Endothelial cell (in vitro differentiated cells): ENCODE results near the gene ERO1A. TPM values are rescaled to one million over a fixed set of nuclear protein-coding genes. Genes with fewer than 3 reads are reported as not detected.

ENCODE experiments used
- DNase-seq: peaks from one replicate; pipeline ENCODE4 v3.0.0; 2021; ENCODE audit warnings: low spot score
- H3K27ac Mint-ChIP-seq: one replicate; pipeline ENCODE4 v1.8.0; 2021; ENCODE audit warnings: mixed read lengths, inconsistent platforms; ENCODE audit not compliant: unreplicated experiment
- H3K27me3 Mint-ChIP-seq: one replicate; pipeline ENCODE4 v1.8.0; 2021; ENCODE audit warnings: mild to moderate bottlenecking, moderate library complexity, mixed read lengths, inconsistent platforms; ENCODE audit not compliant: unreplicated experiment
- H3K36me3 Mint-ChIP-seq: one replicate; pipeline ENCODE4 v1.8.0; 2021; ENCODE audit warnings: mild to moderate bottlenecking, low read depth, mixed read lengths, inconsistent platforms; ENCODE audit not compliant: unreplicated experiment
- H3K4me1 Mint-ChIP-seq: one replicate; pipeline ENCODE4 v1.8.0; 2021; ENCODE audit warnings: mild to moderate bottlenecking, mixed read lengths, inconsistent platforms; ENCODE audit not compliant: unreplicated experiment
- H3K4me3 Mint-ChIP-seq: one replicate; pipeline ENCODE4 v1.8.0; 2021; ENCODE audit warnings: mild to moderate bottlenecking, mixed read lengths, inconsistent platforms; ENCODE audit not compliant: unreplicated experiment
- H3K9me3 Mint-ChIP-seq: one replicate; pipeline ENCODE4 v1.8.0; 2021; ENCODE audit warnings: mixed read lengths, inconsistent platforms; ENCODE audit not compliant: unreplicated experiment
- total RNA-seq: library from RNA; stranded (reverse); fragmentation: NEBNext Ultra II Directional; extraction: Animal tissue kit (Norgen Biotek cat#: 25700); gene quantifications from one replicate; pipeline ENCODE4 v1.2.1, GENCODE V29; 2021; ENCODE audit not compliant: unreplicated experiment
- TF ChIP-seq, protein P1 (sequence below): fragments of 200-600 bp; sonication (generic); IDR thresholded peaks from one replicate; pipeline ENCODE4 v1.5.0; 2021; ENCODE audit warnings: antibody characterized with exemption; ENCODE audit not compliant: unreplicated experiment

Gene ERO1A
- total RNA-seq, 1 donor from 2014 or later, result 32.2 TPM

DNA sequence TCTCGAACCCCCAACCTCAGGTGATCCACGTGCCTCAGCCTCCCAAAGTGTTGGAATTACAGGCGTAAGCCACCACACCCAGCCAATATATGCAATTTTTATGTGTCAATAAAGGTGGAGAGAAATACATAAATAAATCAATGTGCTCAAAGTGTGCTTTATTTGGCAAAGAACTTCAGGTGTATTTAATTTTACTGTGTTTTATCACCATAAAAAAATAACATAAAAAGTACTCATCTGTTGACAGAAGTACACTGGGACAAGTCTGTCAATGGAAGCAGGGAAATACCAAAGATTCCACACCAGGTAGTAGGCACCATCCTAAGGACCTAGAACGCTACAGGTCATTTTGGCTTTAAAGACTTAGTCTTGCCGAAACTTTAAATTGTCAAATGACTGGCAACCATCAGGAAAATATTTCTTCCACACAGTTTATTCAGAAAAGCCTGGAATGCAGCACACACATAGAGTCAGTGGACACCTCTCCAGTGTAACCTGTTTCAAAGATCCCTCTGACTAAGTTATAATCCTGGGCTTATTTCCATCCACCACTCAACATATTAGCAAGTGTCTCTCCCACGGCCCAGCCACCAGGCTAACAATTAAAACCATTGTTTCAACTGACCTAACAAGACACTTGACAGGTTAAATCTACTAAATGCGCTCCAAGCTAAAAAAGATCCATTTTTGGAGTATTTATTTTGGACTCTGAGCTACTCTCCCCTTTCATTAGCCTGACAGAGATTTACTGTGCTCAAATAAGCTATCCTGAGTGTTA, 4.2 kb downstream of the ERO1A start:
- H3K27ac Mint-ChIP-seq, result no peak overlapping the region
- no peaks in the 10 kb centered on the region for H3K9me3 Mint-ChIP-seq
- H3K4me3 Mint-ChIP-seq, result no peak overlapping the region
- TF ChIP-seq, protein P1, sequence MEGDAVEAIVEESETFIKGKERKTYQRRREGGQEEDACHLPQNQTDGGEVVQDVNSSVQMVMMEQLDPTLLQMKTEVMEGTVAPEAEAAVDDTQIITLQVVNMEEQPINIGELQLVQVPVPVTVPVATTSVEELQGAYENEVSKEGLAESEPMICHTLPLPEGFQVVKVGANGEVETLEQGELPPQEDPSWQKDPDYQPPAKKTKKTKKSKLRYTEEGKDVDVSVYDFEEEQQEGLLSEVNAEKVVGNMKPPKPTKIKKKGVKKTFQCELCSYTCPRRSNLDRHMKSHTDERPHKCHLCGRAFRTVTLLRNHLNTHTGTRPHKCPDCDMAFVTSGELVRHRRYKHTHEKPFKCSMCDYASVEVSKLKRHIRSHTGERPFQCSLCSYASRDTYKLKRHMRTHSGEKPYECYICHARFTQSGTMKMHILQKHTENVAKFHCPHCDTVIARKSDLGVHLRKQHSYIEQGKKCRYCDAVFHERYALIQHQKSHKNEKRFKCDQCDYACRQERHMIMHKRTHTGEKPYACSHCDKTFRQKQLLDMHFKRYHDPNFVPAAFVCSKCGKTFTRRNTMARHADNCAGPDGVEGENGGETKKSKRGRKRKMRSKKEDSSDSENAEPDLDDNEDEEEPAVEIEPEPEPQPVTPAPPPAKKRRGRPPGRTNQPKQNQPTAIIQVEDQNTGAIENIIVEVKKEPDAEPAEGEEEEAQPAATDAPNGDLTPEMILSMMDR, result no peak
- peaks cover 7% of the 10 kb centered on the region for H3K4me1 Mint-ChIP-seq
- H3K27me3 Mint-ChIP-seq, result peaks cover 4% of the 10 kb centered on the region
- no peak for DNase-seq
- no peaks in the 10 kb centered on the region for H3K36me3 Mint-ChIP-seq

DNA sequence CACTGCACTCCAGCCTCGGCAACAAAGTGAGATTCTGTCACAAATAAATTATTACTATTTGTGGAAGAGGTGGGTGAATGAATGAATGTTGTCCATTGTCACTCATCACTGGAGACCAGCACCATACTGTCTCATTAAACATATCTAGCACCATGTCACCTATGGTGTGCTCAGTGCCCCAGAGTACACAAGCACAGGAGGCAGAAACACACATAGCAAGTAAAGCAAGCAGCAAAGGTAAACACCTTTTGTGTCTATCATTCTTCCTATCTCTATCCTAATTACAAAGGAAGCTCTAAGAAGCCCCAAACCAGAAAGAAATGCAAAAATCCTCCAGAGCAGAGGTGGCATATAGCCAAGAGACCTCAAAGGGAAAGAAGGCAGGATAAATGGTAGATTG, 9.2 kb downstream of the ERO1A start:
- Mint-ChIP-seq H3K36me3 (no peaks in the 10 kb centered on the region), H3K9me3 (no peaks in the 10 kb centered on the region), H3K4me1 (no peaks in the 10 kb centered on the region), H3K27me3 (no peaks in the 10 kb centered on the region), H3K27ac (no peak overlapping the region), H3K4me3 (no peak overlapping the region)
- TF ChIP-seq, protein P1, result no peak
- no peak for DNase-seq

DNA sequence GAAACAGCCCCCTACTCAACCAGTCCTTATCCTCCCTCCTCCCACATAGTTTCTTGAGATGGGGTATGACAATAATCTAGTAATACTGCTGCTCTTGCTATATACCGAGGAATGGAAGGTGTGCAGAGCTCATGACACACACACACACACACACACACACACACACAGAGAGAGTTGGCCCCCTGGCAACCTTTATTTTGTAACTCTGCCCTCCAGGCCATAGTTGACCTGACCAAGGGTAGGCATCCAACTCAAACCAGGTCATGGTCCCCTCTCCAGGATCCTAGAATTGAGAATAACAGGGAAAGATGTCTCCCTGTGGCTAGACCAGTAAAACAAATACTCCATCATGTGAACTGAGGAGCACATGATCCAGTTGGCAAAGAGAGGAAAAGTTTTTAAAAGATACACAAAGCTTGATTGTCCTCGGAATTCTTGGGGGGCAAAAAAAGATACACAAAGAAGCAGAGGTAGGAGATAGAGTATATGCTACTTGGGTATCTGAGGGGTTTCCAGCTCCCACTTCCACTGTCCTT, 11.3 kb downstream of the ERO1A start:
- Mint-ChIP-seq H3K4me1 (no peaks in the 10 kb centered on the region), H3K4me3 (no peak overlapping the region), H3K27me3 (no peaks in the 10 kb centered on the region), H3K36me3 (no peaks in the 10 kb centered on the region), H3K9me3 (no peaks in the 10 kb centered on the region), H3K27ac (no peak overlapping the region)
- TF ChIP-seq, protein P1, result no peak
- DNase-seq, result no peak

DNA sequence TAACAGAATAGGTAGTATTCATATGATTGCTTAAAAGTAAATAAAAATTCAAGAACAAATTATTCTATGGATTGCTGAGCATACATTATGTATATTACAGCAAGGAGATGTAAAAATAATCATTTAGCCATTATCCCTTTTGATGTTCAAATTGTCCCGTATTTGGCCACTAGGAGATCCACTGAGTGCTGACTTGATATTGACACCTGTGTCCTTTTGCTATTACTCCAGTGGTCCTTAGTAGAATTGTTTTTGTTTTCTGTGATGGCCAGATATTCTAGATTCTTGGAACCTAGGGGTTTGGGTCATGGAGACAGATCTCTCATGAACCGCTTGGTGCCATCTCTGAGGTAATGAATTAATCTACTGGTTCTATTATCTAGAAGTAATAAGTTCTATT, 16.8 kb downstream of the ERO1A start:
- H3K36me3 Mint-ChIP-seq, result no peaks in the 10 kb centered on the region
- H3K4me3 Mint-ChIP-seq, result no peak overlapping the region
- TF ChIP-seq, protein P1, result peak; percentile 60
- no peaks in the 10 kb centered on the region for H3K4me1 Mint-ChIP-seq
- no peak overlapping the region for H3K27ac Mint-ChIP-seq
- H3K9me3 Mint-ChIP-seq, result no peaks in the 10 kb centered on the region
- DNase-seq, result no peak
- H3K27me3 Mint-ChIP-seq, result no peaks in the 10 kb centered on the region

DNA sequence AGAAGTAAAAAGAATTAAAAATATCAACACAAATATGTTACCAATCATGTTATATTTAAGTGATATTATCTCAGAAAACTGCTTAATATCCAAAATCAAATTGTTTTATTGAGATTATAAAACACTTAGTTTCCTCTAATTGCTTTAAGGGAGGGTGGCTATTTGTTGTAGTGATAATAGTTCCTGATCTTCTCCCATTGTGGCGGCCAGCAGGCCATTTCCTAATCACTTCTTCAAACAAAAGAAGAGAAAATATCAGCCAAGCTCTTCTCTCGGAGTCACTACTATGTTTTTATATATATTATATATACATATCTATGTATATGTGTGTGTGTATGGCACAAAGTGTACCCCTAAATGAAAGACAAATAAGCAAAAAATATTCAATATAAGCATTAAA, 31.5 kb downstream of the ERO1A start:
- H3K9me3 Mint-ChIP-seq, result no peaks in the 10 kb centered on the region
- no peak for DNase-seq
- H3K4me3 Mint-ChIP-seq, result no peak overlapping the region
- H3K27me3 Mint-ChIP-seq, result no peaks in the 10 kb centered on the region
- no peaks in the 10 kb centered on the region for H3K4me1 Mint-ChIP-seq
- H3K27ac Mint-ChIP-seq, result no peak overlapping the region
- no peaks in the 10 kb centered on the region for H3K36me3 Mint-ChIP-seq
- TF ChIP-seq, protein P1, result no peak
